ENCODE measurements around the gene EPB41L5.
"Not testable (repeated sequence)": the region's sequence is repeated elsewhere in the genome, so short reads cannot be mapped to it uniquely, and the experiment has no call there.

Gene EPB41L5

DNA sequence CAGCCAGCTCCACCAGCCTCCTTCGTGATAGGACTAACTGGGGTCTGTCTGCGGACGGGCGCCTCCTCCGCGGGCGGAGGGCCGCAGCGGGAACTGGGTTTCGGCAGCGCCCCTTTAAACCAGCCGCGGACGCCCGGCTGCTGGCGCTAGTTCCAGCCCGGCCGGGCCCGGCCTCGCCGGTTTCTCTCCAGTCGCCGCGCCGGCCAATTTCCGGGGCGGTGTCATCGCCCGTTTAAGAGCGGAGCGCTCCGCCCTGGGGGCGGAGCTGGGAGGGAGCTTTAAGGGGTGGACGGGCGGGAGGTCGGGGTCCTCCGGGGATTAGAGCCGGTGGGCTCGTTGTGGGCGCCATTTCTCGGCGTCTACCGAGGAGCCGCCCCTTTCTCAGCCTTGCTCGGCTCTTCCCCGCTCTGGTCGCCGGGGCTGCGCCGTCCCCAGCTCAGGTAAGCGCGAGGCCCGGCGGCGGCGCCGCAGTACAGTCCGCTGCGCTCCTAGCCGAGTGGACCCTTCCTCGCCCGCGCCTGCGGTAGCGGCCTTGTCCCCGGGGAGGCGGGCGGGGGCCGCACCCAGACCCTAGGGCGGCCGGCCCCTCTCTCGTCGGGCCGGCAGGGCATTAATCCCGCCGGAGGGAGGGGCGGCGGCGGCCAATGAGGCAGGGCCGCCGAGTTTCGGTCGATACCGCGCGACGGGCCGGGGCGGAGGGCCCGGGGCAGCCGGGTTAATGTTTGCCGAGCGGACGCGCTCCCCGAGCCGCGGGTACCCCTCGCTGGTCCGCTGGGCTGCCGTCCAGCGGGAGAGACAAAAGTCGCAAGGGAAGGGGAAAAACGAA lies at the start of gene EPB41L5:
Gene EPB41L5, plus strand, starts transcription at position 307 of the 826 bp plus-strand sequence. CDS start 6,008 bp downstream, outside the sequence.
- DNase-seq = peak; percentile 79

DNA sequence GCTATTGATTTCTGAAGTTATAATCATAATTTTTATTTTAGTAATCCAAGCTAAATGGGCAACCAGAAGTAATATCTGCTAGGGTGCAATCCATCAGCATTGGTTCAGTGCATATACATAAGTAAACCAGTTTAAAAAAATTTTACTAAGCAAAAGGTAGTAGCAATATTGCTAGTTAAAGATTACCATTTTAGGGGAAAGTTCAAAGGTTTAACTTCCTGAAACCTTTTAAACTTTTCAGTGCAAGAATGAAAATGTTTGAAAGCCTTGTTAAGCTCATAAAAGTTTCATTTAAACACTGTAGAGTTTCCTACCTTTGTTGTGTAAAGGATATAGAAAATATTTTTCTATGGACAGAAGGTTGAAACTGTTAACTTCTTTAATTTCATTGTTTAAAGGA lies 31.0 kb upstream of the EPB41L5 start:
- no peak for DNase-seq

DNA sequence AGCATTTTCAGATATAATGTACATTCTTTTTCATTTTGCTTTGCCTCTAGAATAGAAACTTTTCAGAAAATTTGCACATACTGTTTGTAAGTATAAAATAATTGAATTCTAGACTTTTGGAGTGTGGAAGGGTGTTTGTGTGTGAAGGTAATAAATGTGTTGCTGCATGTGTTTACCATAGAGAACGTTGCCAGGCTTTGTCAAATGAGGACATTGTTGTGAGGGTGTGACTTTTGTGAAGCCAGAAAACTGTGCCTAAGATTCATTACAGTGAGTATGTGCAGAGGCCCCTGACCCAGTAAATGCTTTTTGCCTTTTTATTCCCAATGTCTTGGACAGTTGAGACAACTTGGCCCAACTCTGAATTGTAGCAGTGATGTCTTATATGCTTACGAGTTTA lies 30.4 kb upstream of the EPB41L5 start:
- DNase-seq = no peak

DNA sequence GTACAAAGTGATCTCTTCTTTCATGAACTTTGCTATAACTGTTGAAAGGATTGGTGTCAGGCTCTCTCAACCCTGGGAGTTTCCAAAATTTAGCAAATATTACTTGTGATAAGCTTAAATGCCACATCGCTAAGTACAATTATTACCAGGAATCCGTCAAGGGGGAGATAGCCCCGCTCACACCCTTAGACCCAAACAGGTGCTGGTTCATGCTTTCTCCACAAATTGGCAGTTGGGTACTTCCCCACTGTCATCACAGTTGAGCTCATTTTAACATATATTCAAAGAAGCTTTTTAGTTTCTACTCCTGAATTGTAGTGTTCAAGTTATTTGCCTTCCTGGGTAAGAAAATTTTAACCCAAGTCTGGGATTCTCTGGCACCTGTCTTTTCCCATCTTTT lies 29.8 kb upstream of the EPB41L5 start:
- no peak for DNase-seq

DNA sequence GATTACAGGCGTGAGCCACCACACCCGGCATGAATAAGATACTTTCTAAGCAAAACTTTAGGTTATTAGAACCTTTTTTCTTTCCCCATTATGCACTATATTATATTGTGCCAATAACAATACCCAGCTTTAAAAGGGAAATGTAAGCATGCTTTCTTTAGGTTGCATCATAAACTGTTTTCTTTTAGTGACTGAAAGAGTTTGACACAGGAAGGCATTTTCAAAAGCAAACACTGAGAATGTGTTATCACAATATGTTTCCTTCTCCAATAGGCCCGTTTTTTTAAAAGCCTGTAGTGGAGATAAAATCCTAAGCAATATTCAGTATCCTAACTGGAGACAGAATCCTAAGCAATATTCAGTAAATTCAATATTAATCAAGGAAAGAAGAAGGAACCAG lies 16.7 kb upstream of the EPB41L5 start:
- no peak for DNase-seq

DNA sequence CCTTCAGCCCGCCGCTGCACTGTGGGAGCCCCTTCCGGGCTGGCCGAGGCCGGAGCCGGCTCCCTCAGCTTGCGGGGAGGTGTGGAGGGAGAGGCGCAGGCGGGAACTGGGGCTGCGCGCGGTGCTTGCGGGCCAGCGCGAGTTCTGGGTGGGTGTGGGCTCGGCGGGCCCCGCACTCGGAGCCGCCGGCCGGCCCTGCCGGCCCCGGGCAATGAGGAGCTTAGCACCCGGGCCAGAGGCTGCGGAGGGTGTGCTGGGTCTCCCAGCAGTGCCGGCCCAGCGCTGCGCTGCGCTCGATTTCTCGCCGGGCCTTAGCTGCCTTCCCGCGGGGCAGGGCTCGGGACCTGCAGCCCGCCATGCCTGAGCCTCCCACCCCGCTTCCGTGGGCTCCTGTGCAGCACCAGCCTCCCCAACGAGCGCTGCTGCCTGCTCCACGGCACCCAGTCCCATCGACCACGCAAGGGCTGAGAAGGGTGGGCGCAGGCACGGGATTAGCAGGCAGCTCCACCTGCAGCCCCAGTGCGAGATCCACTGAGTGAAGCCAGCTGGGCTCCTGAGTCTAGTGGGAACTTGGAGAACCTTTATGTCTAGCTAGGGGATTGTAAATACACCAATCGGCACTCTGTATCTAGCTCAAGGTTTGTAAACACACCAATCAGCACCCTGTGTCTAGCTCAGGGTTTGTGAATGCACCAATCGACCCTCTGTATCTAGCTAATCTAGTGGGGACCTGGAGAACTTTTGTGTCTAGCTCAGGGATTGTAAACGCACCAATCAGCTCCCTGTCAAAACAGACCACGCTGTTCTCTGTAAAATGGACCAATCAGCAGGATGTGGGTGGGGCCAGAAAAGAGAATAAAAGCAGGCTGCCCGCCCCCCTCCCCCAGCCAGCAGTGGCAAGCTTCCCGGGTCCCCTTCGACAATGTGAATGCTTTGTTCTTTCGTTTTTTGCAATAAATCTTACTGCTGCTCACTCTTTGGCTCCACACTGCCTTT lies 15.7 kb upstream of the EPB41L5 start:
- DNase-seq = not testable (repeated sequence)

DNA sequence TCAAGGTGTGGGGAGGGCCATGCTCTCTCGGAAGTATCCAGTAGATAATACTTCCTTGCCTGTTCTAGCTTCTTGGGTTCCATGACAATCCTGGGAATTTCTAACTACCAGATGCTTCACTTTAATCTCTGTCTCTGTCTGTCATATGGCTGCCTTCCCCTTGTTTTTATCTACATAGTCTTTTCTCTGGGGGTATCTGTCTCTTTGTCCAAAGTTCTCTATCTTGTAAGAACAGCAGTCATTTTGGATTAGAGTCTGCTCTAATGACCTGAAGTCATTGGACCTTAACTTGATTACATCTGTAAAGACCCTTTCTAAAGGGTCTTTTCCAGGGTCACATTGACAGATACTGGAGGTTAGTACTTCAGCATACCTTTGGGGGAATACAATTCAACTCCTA lies 11.4 kb upstream of the EPB41L5 start:
- DNase-seq = no peak

DNA sequence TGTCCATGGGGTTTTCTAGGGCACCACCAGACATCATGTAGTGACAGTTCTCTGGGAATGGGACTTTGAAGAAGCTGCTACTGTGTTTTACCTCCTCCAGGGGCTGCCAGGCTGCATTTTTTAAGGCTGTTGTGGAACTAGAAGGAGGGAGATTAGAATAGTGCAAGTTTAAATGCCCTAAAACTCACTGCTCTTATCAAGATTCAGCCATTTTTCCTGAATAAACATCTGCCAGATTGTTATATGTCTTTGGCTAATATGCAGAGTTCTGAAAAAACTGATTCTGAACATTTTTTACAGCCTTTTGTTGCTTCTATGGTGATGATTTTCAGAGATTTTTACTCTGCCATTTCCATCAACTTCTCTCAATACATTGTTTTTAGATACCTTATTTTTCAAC lies 8.6 kb upstream of the EPB41L5 start:
- DNase-seq = no peak

DNA sequence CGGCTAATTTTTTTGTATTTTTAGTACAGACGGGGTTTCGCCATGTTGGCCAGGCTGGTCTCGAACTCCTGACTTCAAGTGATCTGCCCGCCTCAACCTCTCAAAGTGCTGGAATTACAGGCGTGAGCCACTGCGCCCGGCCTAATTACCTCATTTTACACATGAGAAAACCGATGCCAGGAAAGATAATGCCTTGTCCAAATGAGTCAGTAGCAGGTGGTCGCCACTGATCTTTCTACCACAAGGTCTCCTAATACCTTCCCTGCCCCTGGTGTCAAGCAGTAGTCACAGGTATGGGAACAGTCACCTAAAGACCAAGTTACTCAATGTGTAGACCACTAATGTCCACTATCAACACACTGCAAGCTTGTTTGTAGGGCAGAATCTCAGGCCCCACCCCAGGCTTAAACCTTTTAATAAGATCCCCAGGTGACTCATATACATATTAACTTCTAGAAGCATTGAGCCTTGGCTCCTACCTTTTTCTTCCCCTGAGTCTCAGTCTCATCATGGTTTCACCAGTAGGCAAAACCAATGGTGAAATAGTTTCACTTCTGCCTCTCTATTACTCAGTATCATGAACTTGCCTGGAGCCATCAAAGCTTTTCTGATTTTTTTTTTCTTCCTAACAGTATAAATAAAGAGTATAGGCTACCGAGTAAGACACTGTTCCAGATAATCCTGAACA lies 6.9 kb upstream of the EPB41L5 start:
- peak; percentile 70 for DNase-seq

DNA sequence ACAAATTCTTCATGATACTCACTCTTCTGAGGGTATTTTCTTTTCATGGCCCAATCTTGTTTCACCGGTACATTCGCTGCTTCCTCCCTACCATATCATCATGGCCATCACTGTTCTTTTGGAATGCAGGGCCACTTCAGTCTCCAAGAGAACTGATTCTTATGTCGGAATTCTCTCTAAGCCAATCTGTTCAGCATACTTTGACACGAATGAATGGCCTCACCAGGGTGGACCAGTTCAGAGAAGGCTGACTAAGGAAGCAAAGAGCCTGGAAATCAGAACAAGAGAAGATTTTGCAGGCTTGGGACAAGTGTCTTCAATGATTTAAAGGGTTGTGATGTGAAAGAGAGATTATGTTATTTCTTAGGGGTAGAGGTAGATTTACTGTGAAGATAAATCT lies 5.0 kb upstream of the EPB41L5 start:
- no peak for DNase-seq

DNA sequence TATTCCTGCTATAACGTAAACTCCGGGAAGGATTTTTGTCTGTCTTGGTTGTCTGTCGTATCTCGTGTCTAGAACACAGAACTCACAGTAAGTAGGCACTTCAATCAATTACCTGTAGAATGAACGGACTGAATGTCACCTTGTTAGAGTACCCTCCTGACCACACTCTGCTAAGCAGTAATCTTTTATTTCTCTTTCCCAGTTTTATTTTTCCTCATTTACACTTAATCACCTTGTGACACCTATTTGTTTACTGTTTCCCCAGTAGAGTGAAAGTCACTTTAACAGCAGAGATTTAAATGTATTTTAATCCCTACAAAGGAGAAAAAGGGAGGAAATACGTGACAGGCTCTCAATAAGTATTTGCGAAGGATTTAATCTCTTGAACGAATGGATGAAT lies 514 bp upstream of the EPB41L5 start:
- no peak for DNase-seq

DNA sequence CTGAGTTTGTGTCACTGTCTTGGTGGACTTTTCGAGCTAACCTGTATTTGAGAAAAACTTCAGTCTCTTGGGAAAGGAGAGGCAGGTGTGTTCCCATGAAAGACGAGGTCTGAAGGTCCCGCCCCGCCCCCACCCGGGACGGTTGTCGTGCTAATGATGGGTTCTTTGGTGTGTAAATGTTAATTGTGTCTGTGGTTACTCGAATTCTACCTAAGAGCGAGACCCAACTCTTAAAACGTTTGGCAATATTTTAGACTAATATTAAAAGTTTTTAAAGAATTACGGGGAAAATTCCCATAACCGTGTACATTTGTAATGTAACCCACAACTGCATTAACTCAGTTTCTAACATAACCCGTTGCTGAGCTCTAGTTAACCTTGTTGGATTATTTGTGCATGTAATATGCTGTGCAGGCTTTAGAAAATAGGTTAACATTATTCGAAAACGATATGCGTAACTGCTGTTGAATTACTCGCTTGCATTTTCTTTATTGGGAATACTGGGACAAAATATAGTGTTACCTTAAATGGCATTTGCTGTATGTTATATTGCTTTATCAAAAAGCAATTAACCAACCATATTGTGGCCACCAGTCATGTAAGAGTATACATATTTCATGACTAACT lies 833 bp downstream of the EPB41L5 start:
- no peak for DNase-seq

DNA sequence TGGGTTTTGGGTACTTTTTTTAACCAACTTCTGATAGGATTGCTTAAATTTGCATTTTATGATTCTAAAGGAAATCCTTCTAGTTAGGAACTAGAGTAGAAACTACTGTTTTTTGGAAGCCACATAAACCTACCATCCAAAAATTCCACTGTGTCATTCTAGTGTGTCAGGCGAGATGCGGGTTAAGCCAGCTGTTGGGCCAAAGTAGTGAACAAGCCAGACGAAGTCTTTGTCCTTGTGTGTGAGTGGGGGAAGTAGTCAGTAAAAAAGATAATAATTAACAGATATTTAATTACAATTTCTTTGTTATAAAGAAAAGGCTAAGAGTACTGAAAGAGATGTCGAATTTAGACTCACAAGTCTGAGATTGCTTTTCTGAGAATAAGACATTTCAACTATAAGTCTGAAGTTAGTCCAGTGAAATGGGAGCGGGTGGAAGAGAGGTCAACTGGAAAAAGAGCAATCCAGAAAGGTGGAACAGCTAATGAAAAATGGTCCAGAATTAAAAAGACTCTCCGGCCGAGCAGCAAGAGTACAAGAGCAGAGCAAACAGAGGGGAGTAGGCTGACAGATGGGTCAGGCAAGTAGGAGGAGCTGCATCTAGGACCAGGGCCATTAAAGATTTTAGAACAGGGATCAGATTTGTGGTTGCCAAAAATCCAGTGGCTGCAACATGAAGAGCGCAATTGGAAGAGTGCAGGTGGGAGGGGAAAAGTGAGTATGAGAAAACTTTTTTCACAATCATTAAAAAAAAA lies 1.5 kb downstream of the EPB41L5 start:
- no peak for DNase-seq

DNA sequence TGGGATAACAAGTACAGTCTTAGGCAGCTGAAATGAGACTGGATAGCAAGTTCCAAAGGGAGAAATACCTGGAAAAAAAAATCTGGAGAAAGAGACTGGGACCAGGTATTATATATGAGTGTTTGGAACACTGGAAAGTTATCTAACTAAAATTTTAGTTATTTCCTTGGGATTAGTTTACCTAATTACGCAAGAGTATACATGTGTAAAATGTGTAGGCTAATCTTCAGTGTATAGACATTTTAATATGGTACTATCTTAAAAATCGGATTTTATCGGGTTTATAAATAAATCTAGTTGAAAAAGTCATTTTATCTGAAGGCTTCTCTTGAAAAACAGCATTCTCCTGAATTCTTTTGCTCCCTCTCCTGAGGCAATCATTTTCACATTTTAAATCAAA lies 3.9 kb downstream of the EPB41L5 start:
- no peak for DNase-seq

DNA sequence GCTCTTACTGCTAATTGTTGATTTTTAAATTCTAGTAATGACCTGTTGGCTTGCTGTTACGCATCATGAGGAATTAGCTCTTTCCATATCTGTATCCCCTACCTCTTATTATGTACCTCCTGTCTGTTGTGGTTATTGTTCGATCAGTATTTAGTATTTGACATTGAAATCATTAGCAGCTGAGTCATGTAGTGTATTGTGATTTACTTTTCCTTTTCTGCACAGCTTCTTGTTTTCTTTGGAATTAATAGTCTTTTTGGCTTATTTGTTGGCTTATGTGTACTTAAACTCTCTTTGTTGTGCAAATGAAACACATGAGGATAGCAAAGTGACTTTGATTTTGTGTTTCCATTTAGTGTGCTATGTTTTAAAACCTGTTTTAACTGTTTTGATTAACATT lies 4.3 kb downstream of the EPB41L5 start:
- DNase-seq = no peak

DNA sequence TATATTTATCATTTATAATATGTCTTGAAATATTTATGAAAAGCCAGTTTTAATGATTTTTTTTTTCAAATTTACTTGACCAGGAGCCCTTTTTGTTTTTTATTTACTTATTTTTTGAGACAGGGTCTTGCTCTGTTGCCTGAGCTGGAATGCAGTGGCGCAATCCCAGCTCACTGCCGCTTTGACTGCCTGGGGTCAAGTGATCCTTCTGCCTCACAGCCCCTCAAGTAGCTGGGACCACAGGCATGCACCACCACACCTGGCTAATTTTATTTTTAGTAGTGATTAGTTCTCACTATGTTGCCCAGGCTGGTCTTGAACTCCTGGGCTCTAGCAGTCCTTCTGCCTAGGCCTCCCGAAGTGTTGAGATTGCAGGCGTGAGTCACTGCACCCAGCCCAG lies 5.7 kb downstream of the EPB41L5 start:
- DNase-seq = no peak

DNA sequence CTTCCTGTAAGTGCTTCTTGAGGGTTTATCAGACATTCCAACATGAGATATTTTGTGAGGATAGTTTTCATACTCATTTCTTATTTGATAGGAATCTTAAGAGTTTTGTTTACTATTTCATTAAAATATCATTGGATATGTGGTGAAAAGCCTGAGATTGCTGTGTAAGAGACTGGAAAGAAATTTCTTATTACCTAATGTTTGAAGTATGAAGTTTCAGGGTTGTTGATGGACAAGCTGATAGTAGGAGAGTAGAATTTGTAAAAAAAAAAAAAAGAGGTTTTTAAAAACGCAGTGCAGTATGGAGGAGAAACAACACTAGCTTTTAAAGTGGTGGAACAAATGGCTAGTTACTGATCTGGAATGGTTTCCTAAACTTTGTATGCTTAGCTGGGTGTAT lies 7.7 kb downstream of the EPB41L5 start:
- no peak for DNase-seq

DNA sequence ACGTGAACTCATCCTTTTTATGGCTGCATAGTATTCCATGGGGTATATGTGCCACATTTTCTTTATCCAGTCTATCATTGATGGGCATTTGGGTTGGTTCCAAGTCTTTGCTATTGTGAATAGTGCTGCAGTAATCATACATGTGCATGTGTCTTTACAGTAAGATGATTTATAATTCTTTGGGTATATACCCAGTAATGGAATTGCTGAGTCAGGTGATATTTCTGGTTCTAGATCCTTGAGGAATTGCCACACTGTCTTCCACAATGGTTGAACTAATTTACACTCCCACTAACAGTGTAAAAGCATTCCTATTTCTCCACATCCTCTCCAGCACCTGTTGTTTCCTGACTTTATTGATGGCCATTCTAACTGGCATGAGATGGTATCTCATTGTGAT lies 9.6 kb downstream of the EPB41L5 start:
- not testable (repeated sequence) for DNase-seq

DNA sequence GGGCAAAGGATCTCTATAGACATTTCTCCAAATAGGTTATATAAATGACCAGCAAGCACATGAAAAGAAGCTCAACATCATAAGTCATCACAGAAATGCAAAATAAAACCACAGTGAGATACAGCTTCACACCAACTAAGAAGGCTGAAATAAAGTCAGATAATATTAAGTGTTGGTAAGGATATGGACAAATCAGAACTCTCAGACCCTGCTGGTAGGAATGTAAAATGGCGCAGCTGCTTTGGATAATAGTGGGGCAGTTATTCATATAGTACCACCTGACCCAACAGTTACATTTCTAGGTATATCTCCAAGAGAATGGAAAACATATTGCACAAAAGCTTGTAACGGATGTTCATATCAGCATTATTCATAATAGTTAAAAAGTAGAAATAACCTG lies 14.0 kb downstream of the EPB41L5 start:
- no peak for DNase-seq

DNA sequence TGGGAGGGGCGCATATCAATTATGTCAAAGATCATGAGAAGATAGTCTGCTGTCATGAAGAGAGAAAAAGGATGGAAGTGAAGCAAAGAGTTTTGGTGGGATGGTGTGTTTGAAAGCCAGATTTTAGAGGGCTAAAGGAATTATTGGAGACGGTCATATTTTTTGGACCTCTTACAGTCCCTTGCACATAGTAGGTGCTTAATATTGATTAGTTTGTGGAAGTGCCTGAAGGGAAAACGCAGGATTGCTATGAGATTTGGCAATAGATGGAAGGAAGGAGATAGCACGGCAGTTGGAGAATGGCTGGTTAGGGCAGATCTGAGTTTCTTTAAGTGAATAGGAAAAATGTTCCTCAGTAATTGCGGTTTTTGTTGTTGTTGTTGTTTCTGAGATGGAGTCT lies 15.9 kb downstream of the EPB41L5 start:
- no peak for DNase-seq

DNA sequence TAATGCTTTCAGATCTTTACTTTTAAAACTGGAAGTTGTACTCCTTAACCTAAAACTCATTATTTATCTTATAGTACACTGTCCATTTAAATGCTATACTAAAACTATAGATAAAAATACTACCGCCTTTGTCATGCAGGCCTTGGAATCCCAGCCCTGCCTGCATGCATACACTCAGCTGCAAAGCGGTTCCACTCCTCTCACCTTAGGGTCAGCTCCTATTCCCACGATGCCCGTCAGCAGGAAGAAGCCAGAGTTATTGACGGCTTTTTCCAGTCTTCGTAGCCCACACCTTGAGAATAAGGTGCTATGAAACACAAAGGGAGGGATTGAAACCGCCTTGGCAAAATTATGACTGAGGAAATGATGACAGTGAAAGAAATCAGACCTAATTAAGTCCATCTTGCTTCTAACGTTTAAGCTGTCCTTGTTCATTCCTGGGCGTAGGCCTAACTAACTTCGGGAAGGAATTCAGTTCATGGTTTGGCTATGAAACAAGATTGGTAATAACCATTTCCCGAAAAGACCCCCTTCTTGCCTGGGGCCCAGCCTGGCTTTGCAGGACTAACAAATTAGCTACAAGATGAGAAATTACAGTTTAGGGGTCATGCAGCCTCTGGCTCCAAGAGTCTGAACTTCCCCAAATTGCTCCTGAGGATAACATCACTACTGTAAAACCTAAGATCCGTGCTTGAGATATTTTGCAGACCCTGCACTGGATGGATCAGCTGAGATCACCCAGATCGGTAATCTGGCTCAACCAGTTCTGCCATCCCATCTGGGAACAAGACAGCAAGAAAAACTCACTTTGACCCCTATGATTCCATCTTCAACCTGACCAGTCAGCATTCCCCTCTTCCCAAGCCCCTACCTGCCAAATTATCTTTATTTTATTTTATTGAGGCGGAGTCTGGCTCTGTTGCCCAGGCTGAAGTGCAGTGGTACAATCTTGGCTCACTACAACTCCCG lies 17.1 kb downstream of the EPB41L5 start:
- no peak for DNase-seq
